H1 (cell line): Measurements from ENCODE around the gene PARD3.

Experiments used
- ASH2L ChIP-seq: fragments of 200-600, 300-600 bp; sonication (generic); IDR thresholded peaks from one replicate; pipeline ENCODE4 v1.7.1; 2017; ENCODE audit warnings: low read length
- ATF2 ChIP-seq: IDR thresholded peaks from 2 replicates; pipeline ENCODE4 v1.6.1; 2012; ENCODE audit warnings: low read length, inconsistent platforms
- CTCF ChIP-seq, 3 experiments: IDR thresholded peaks; 1 replicate in 2 of 3; 2 replicates in 1 of 3; pipeline versions ENCODE4 v1.5.1 to v1.6.1; 2011; ENCODE audit warnings: low read length in 3 of 3, mild to moderate bottlenecking in 3 of 3, inconsistent platforms in 2 of 3, low read depth in 1 of 3, moderate library complexity in 1 of 3; ENCODE audit not compliant: insufficient read depth in 1 of 3; ENCODE audit errors: control extremely low read depth in 1 of 3
- EGR1 ChIP-seq: IDR thresholded peaks from 2 replicates; pipeline ENCODE4 v1.6.1; 2011; ENCODE audit warnings: low read depth, low read length, borderline replicate concordance
- NANOG ChIP-seq: IDR thresholded peaks from 2 replicates; pipeline ENCODE4 v1.6.1; 2011; ENCODE audit warnings: low read length, low read depth, mild to moderate bottlenecking, inconsistent platforms; ENCODE audit not compliant: insufficient read depth, poor library complexity, severe bottlenecking
- NRF1 ChIP-seq: IDR thresholded peaks from 2 replicates; pipeline ENCODE4 v1.6.1; 2011; ENCODE audit warnings: mild to moderate bottlenecking, low read depth, low read length, improper control_type of control experiment
- POLR2A ChIP-seq, 2 experiments: IDR thresholded peaks; 1 replicate in 1 of 2; 2 replicates in 1 of 2; pipeline ENCODE4 v1.6.1; 2011; ENCODE audit warnings: low read depth in 2 of 2, low read length in 2 of 2, mild to moderate bottlenecking in 2 of 2; ENCODE audit errors: control extremely low read depth in 1 of 2
- POLR2AphosphoS5 ChIP-seq: IDR thresholded peaks from 2 replicates; pipeline ENCODE4 v1.6.1; 2011; ENCODE audit warnings: low read depth, low read length
- RNF2 ChIP-seq: fragments of 200-900, 300-1000 bp; sonication (generic); IDR thresholded peaks from 2 replicates; pipeline ENCODE4 v1.7.1; 2016; ENCODE audit warnings: borderline replicate concordance, low read depth, mild to moderate bottlenecking, antibody characterized with exemption, low read length; ENCODE audit not compliant: poor library complexity, severe bottlenecking; ENCODE audit errors: missing control alignments
- SAP30 ChIP-seq: fragments of 300-600 bp; sonication (generic); IDR thresholded peaks from 2 replicates; pipeline ENCODE4 v1.7.1; 2012; ENCODE audit warnings: low read length, moderate library complexity, mild to moderate bottlenecking, inconsistent platforms; ENCODE audit not compliant: insufficient read depth, insufficient replicate concordance
- YY1 ChIP-seq: IDR thresholded peaks from 2 replicates; pipeline ENCODE4 v1.6.1; 2011; ENCODE audit warnings: low read depth, mild to moderate bottlenecking, low read length

- TF ChIP-seq YY1, result no peak
- TF ChIP-seq SAP30, result no peak
- no peak for TF ChIP-seq EGR1
- TF ChIP-seq CTCF (IDR thresholded peaks at IDR 0.05; ENCODE audit: control extremely low read depth in 1 of 3, insufficient read depth in 1 of 3, low read depth in 1 of 3, low read length in 3 of 3), result no peak
- TF ChIP-seq NRF1, result no peak
- no peak for TF ChIP-seq NANOG
- no peak for TF ChIP-seq ASH2L
- TF ChIP-seq POLR2AphosphoS5, result no peak
- no peak for TF ChIP-seq RNF2
- TF ChIP-seq POLR2A (IDR thresholded peaks at IDR 0.05; ENCODE audit: control extremely low read depth in 1 of 2, low read depth in 2 of 2, low read length in 2 of 2), result no peak
- TF ChIP-seq ATF2, result no peak
These were observed 261.3 kb downstream of the PARD3 start for GRCh38 chr10:34553747-34554146.
